ENCODE measurements around the gene KIRREL3.

KIRREL3 gene

GRCh38 chr11:126703662-126704061 lies 296.9 kb downstream of the KIRREL3 start:
- Histone ChIP-seq H3K36me3 (replicated peaks) (no peaks in the 10 kb centered on the region), H3K4me1 (no peaks in the 10 kb centered on the region), H3K4me3 (no peak overlapping the region), H3K27me3 (ENCODE audit: low read depth) (no peaks in the 10 kb centered on the region), H3K9me3 (no peaks in the 10 kb centered on the region)
- in situ Hi-C loops (cut with MboI; ENCODE audit: low sequenced_read_pairs): no loop called here
- no peak for DNase-seq (ENCODE audit: low spot score in 2 of 2)

GRCh38 chr11:126702987-126703386 lies 297.6 kb downstream of the KIRREL3 start:
- Histone ChIP-seq H3K4me1 (no peaks in the 10 kb centered on the region), H3K4me3 (no peak overlapping the region), H3K9me3 (no peaks in the 10 kb centered on the region), H3K27me3 (ENCODE audit: low read depth) (no peaks in the 10 kb centered on the region), H3K36me3 (replicated peaks) (no peaks in the 10 kb centered on the region)
- no peak for DNase-seq (ENCODE audit: low spot score in 2 of 2)
- in situ Hi-C loops (cut with MboI; ENCODE audit: low sequenced_read_pairs): no loop called here

DNA sequence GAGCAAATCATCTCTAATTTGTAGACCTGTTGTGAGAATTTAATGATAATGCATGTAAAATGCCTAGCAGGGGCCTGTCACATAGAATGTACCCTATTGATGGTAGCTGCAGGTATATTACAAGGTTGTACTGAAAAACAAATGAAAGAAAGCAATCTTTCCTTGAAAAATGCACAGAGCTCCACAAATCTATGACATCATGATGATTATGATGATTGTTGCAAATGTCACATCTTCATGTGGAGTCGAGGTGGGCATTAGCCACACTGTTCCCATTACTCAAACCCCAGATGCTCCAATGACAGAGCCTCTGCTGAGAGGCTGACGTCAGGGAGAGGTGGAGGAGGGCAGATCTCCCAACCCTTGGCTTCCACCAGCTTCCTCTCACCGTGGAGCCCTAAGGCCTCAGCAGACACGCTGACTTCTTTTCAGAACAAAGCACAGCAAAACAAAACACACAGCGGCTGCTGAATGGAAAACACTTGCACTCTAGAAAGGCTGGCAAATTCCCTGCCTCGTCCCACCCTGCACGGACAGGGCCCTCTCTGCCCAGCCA lies 298.3 kb downstream of the KIRREL3 start:
- no peaks in the 10 kb centered on the region for H3K4me1 ChIP-seq
- no peaks in the 10 kb centered on the region for H3K27me3 ChIP-seq (ENCODE audit: low read depth)
- in situ Hi-C loops (cut with MboI; ENCODE audit: low sequenced_read_pairs): no loop called here
- no peak for DNase-seq (ENCODE audit: low spot score in 2 of 2)
- H3K9me3 ChIP-seq: no peaks in the 10 kb centered on the region
- no peak overlapping the region for H3K4me3 ChIP-seq
- H3K36me3 ChIP-seq (replicated peaks): no peaks in the 10 kb centered on the region

GRCh38 chr11:126701520-126701897 lies 299.1 kb downstream of the KIRREL3 start:
- Histone ChIP-seq H3K36me3 (replicated peaks) (no peaks in the 10 kb centered on the region), H3K27me3 (ENCODE audit: low read depth) (no peaks in the 10 kb centered on the region), H3K4me1 (no peaks in the 10 kb centered on the region), H3K4me3 (no peak overlapping the region), H3K9me3 (no peaks in the 10 kb centered on the region)
- no peak for DNase-seq (ENCODE audit: low spot score in 2 of 2)
- in situ Hi-C loops (cut with MboI; ENCODE audit: low sequenced_read_pairs): no loop called here

GRCh38 chr11:126700768-126701519 lies 299.6 kb downstream of the KIRREL3 start:
- DNase-seq (ENCODE audit: low spot score in 2 of 2): no peak
- no peak overlapping the region for H3K4me3 ChIP-seq
- in situ Hi-C loops (cut with MboI; ENCODE audit: low sequenced_read_pairs): no loop called here

GRCh38 chr11:126698576-126698975 lies 302.0 kb downstream of the KIRREL3 start:
- Histone ChIP-seq H3K4me3 (no peak overlapping the region), H3K27me3 (ENCODE audit: low read depth) (no peaks in the 10 kb centered on the region), H3K36me3 (replicated peaks) (no peaks in the 10 kb centered on the region), H3K4me1 (no peaks in the 10 kb centered on the region), H3K9me3 (no peaks in the 10 kb centered on the region)
- DNase-seq (ENCODE audit: low spot score in 2 of 2): no peak
- in situ Hi-C loops (cut with MboI; ENCODE audit: low sequenced_read_pairs): no loop called here

More at GRCh38 chr11:126700768-126701519, 299.6 kb downstream of the KIRREL3 start:
- no peaks in the 10 kb centered on the region for H3K36me3 ChIP-seq (replicated peaks)
- no peaks in the 10 kb centered on the region for H3K27me3 ChIP-seq (ENCODE audit: low read depth)
- H3K4me1 ChIP-seq: no peaks in the 10 kb centered on the region
- H3K9me3 ChIP-seq: no peaks in the 10 kb centered on the region

DNA sequence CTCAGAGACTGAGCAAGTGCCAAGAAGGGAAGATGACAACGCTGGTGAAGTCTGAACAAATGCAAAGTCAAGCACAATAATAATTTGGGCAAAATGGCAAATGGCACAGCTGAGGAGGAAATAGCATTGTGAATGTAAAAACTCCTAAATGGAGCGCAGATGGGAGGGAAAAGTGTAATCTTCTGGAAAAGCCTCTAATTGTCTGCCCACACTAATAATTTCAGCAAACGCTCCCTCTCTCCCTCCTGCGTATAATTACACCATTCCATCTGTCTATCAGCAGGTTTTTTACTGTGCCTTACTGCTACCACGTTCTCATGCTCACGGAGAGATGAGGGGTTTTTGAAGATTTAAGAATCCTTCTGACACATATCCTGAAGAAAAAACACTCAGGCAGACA lies 302.6 kb downstream of the KIRREL3 start:
- no peaks in the 10 kb centered on the region for H3K9me3 ChIP-seq
- no peak overlapping the region for H3K4me3 ChIP-seq
- no peaks in the 10 kb centered on the region for H3K27me3 ChIP-seq (ENCODE audit: low read depth)
- H3K36me3 ChIP-seq (replicated peaks): no peaks in the 10 kb centered on the region
- no peak for DNase-seq (ENCODE audit: low spot score in 2 of 2)
- in situ Hi-C loops (cut with MboI; ENCODE audit: low sequenced_read_pairs): no loop called here
- no peaks in the 10 kb centered on the region for H3K4me1 ChIP-seq

- H3K4me3 ChIP-seq: no peak overlapping the region
- no peak for DNase-seq (ENCODE audit: low spot score in 2 of 2)
- H3K36me3 ChIP-seq (replicated peaks): no peaks in the 10 kb centered on the region
- no peaks in the 10 kb centered on the region for H3K9me3 ChIP-seq
- H3K27me3 ChIP-seq (ENCODE audit: low read depth): no peaks in the 10 kb centered on the region
- H3K4me1 ChIP-seq: no peaks in the 10 kb centered on the region
- in situ Hi-C loops (cut with MboI; ENCODE audit: low sequenced_read_pairs): no loop called here
Measured at GRCh38 chr11:126696982-126697381, 303.6 kb downstream of the KIRREL3 start.

DNA sequence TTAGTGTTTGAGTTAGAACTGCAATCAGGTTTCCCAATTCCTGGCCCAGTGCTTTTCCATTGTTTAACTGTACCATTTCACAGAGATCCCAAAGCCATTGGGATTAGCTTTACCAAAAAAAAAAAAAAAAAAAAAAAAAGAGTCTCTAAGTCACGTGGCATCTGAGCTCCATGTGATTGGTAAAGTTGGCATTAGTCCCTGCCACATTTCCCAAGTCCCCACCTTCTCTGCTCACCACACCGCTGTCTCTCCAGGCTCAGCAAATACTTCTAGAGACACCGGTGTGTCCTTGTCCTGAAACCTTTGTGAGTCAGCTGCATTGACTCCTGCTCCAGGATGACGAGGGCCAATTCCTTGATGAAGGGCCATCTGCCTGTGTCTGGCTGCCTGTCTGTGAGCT lies 305.3 kb downstream of the KIRREL3 start:
- in situ Hi-C loops (cut with MboI; ENCODE audit: low sequenced_read_pairs): no loop called here
- Histone ChIP-seq H3K4me3 (no peak overlapping the region), H3K4me1 (no peaks in the 10 kb centered on the region), H3K9me3 (no peaks in the 10 kb centered on the region), H3K36me3 (replicated peaks) (no peaks in the 10 kb centered on the region), H3K27me3 (ENCODE audit: low read depth) (no peaks in the 10 kb centered on the region)
- no peak for DNase-seq (ENCODE audit: low spot score in 2 of 2)

DNA sequence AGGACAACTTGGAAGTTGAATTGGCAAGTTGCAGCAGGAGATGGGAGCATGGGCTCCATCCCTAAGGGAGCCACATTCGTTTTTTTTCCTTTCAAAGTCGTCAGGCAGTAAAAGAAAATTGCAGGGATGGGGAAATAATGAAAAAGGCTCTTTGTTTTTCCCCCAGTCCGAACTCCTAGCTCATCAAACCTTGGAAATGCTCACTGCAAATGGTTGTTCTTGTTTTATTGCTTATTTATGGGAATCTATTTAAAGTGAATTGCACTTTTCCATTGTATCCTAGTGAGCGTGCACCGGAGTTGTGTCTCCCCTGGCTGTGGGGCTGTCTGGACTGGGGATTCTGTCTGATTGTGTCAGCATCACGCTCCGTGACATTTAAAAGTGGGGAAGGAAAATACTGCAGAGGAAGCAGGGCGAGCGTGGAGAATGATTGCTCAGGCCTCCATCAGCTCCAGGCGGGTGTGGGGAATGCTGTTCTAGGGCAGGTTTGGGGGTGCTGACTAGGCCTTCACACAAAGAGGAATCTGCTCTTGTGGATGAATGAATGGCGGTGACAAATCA lies 306.4 kb downstream of the KIRREL3 start:
- no peak overlapping the region for H3K4me3 ChIP-seq
- no peak for DNase-seq (ENCODE audit: low spot score in 2 of 2)
- in situ Hi-C loops (cut with MboI; ENCODE audit: low sequenced_read_pairs): no loop called here
- H3K27me3 ChIP-seq (ENCODE audit: low read depth): no peaks in the 10 kb centered on the region; the same call in 1 of the 2 replicates
- H3K4me1 ChIP-seq: no peaks in the 10 kb centered on the region
- H3K9me3 ChIP-seq: no peaks in the 10 kb centered on the region
- no peaks in the 10 kb centered on the region for H3K36me3 ChIP-seq (replicated peaks)

DNA sequence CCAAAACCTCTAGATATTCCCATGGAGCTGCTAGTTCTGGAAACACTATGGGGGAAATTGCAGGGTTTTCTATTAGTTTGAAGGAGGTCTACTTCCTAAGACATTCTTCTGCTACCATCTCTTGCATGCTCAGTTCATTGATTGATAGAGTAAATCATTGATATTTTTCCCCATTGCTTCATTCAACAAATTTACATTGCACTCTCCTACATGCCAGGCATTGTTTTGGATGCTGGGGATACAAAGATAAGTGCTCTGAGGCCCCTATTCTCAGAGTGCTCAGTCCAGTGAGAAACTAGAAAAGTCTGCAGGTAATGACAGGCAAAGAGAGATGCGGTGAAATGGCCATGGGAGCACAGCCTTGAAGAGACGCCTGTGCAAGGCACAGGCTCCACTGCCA lies 313.1 kb downstream of the KIRREL3 start:
- no peak for DNase-seq (ENCODE audit: low spot score in 2 of 2)
- Histone ChIP-seq H3K9me3 (no peaks in the 10 kb centered on the region), H3K27me3 (ENCODE audit: low read depth) (no peaks in the 10 kb centered on the region; the same call in 1 of the 2 replicates), H3K36me3 (replicated peaks) (no peaks in the 10 kb centered on the region), H3K4me1 (no peaks in the 10 kb centered on the region), H3K4me3 (no peak overlapping the region)
- in situ Hi-C loops (cut with MboI; ENCODE audit: low sequenced_read_pairs): no loop called here

DNA sequence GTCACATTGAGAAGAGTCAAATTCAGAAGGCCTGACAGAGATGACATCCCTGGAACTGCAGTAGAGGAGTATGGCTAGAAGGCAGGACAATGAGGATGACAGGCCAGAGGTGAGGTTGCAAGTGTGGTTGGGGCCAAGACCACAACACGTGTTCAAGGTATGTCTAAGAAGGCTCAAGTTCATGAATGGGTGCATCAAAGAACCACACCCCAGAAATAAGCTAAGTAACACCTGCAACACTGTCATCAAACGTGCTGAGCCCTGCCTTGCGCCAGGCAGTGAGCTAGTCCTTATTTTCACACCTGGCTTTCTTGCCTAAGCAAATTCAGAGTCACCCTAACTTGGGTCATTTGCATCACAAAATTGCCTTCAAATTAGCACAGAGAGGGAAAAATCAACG lies 313.6 kb downstream of the KIRREL3 start:
- Histone ChIP-seq H3K9me3 (no peaks in the 10 kb centered on the region), H3K36me3 (replicated peaks) (no peaks in the 10 kb centered on the region), H3K4me3 (no peak overlapping the region), H3K4me1 (no peaks in the 10 kb centered on the region), H3K27me3 (ENCODE audit: low read depth) (no peaks in the 10 kb centered on the region; the same call in 1 of the 2 replicates)
- DNase-seq (ENCODE audit: low spot score in 2 of 2): no peak
- in situ Hi-C loops (cut with MboI; ENCODE audit: low sequenced_read_pairs): no loop called here

DNA sequence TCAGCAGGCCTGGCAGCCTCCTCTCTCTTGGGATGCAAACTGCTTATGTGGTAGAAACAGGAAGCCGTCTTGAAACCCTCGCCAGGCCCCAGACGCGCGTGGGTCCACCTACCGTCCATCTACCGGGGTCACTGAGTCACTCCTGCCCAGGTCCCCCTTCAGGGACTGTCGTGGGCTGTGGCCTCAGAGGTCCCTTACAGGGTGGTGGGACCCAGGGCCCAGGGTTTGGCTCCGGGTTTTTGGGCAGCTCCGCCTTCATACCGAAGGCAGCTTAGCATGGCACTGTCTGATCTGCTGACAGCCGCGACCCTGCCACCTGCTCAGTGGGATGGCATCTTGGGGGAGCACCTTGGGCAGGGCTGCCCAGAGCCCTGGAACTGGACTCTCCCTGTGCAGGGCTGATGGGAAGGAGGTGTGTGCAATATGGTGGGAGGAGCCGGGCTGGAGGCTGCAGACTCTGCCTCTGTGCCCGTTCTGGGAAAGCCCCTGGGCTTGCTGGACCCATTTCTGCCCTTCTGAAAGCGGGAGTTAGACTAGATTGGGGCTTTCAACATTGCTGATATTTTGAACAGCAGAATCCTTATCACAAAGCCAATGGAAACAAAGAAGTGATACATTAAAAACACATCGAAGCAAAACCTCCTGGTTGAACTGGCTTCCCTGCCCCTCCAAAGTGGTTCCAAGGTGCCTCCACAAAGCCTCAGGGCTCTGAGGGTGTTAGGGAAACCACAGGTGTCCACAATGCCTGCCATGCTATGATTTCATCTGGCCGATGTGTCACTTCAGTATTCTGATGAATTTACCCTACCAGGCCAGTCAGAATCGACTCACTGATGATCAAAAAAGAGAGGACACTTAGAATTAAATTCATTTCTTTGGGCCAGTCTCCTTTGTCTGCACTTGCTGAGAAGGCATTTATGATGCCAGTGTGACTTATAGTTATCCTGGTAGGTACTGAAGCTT lies 316.5 kb downstream of the KIRREL3 start:
- Histone ChIP-seq H3K27me3 (ENCODE audit: low read depth) (no peaks in the 10 kb centered on the region; the same call in 1 of the 2 replicates), H3K4me1 (no peaks in the 10 kb centered on the region), H3K9me3 (no peaks in the 10 kb centered on the region), H3K4me3 (no peak overlapping the region), H3K36me3 (replicated peaks) (no peaks in the 10 kb centered on the region)
- no peak for DNase-seq (ENCODE audit: low spot score in 2 of 2)
- in situ Hi-C loops (cut with MboI; ENCODE audit: low sequenced_read_pairs): no loop called here

Measured in HAP-1 (cell line).